Subcutaneous adipose tissue (tissue), 4 donors: ENCODE measurements around the gene ZNF275. TPM values are rescaled to one million over a fixed set of nuclear protein-coding genes. Genes with fewer than 3 reads are reported as not detected.

ENCODE experiments used
- total RNA-seq, 4 donors: library from RNA; depleted of rRNA; stranded (reverse); fragments of >200 nt; gene quantifications; one replicate each; pipeline ENCODE4 v1.1.0, GENCODE V29; 2016
- TF ChIP-seq, protein P1 (sequence below): fragments of 450-650 bp; IDR thresholded peaks from one replicate; pipeline ENCODE4 v1.5.1; 2016; ENCODE audit warnings: low read depth, mild to moderate bottlenecking, control low read depth, antibody characterized with exemption, moderate library complexity

Gene ZNF275
- total RNA-seq, 4 donors from 2014 or later: 8.3 to 30.9 (median 15.9) TPM

DNA sequence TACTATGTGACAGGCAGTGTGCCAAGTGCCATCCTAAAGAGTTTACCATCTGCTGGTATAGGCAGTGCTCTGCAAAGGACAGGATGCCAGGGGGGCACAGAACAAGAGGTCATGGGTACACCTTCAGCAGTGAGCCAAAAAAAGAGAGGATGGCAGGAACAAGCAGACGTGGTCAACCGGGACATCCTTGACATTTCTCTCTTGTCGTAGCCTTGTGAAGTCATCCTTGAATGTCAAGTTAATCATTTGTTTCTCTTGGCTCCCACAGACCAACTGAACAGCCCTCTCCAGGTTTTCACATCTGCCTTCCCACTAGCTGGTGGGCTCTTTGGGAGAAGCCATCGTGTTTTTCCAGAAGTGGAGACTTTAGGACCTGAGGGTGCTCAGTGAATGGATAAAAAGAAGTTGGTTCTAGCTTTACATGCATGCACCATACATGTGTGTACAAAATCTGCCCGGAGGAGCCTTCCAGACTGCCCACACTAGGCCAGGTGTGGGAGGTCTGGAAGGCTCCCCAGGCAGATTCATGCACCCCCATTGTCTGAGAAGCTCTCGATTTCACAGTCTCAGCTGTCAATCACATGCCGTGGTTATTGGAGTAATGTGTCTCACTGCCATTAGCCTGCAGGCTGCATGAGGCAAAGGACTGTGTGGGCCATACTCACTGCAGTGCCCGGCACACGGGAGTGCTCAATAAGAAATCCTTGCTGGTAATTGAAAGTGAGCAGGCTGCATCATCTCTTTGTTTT, 28.8 kb upstream of the ZNF275 start:
- TF ChIP-seq, protein P1, sequence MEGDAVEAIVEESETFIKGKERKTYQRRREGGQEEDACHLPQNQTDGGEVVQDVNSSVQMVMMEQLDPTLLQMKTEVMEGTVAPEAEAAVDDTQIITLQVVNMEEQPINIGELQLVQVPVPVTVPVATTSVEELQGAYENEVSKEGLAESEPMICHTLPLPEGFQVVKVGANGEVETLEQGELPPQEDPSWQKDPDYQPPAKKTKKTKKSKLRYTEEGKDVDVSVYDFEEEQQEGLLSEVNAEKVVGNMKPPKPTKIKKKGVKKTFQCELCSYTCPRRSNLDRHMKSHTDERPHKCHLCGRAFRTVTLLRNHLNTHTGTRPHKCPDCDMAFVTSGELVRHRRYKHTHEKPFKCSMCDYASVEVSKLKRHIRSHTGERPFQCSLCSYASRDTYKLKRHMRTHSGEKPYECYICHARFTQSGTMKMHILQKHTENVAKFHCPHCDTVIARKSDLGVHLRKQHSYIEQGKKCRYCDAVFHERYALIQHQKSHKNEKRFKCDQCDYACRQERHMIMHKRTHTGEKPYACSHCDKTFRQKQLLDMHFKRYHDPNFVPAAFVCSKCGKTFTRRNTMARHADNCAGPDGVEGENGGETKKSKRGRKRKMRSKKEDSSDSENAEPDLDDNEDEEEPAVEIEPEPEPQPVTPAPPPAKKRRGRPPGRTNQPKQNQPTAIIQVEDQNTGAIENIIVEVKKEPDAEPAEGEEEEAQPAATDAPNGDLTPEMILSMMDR: no peak

DNA sequence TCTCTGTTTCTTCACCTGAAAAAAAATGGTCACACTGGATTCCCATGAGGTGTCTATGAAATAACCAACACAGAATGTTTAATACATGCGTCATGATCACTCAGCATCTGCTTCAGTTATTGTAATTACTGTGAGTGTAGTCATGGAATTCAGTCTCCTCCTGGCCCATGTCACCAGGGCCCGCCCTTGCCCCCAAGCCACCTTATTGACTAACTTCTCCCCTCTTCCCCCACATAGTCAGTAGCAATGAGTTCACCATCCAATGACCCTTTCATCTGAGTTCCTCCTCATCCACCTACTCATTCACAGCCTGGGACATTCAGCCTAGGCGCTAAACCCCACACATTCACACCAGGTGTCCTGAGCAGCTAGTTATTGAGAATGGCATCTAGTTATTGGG, 28.0 kb upstream of the ZNF275 start:
- TF ChIP-seq, protein P1: no peak

DNA sequence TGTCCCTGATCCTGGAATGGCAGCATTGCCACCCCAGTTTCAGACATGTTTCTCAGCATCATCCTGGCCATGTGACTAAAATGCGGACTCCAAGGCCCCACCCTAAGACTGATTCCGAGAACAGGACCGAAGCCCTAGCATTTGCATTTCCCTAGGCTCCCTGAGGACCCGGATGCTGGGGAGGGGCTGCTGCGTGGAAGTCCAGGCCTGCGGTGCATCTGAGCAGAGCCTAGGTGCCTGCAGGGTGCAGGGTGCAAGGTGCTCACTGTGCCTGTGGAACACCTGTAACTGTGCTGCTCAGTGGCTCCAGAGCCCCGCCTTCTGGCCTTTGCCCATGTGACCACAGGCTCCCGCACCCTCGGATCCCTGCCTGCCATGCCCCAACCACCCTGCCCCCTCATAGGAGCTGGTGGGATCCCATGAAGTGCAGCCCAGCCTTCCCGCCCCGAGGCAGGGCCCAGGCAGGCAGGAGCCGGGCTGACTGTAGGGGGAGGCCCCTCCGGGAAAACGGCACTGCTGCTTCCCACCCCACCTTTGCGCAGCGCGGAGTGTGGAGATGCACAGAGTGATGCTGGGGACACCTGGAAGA, 27.3 kb upstream of the ZNF275 start:
- TF ChIP-seq, protein P1: no peak

DNA sequence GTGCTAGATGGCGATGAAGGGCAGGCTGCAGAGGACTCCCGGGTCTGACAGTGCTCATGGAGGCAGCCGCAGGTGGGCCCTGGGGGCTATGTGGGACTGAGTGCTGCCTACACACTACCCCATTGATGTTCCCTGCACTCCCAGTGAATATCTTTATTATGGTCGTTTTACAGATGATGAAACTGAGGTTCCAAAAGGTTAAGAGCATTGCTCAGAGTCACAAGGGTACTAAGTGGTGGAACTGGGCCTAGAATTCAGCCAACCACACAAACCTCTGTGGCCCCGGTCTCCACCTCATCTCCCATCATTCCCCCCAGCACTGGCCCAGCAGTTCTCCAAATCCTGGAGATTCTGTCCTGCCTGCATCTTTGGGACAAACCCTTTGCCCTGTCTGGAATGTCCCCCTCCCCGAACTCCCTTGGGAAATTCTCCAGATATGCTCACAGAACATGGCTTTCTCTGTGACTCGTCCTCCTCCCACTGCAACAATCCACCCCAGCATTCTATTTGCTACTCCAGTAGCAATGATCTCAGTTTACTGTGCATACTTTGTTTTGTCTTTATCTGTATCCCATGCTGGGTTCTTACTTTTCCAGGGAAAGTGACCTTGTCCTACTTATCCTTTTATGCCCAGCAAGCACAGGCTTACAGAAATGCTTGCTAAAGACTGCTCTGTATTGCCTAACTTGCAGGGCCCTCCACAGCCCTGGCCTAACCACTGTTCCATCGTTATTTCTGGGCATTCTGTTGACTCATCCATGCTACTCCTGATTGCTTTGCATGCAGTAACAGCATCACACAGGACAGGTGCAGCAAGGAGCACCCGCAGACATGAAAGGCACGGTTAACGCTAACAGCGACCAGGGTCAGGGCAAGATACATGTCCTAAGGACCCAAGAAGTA, 26.4 kb upstream of the ZNF275 start:
- TF ChIP-seq, protein P1: no peak

DNA sequence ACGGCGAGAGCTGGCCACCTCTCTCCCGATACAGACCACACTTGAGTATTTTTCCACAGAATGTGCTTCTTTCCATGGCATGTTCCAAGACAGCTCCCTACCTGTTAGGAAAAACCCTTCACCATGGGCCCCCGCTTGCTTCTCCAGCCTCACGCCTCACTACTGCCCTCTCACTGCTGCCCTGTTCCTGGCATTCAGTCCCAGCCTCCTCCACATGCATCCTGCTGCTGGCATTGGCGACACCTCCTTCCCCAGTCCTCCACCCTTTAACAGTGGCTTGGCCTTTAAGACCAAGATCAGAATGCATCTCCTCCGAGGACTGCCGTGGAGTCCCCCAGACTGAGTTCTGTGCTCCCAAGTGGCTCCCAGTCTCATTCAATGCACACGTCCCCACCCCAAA, 23.1 kb upstream of the ZNF275 start:
- TF ChIP-seq, protein P1: no peak

DNA sequence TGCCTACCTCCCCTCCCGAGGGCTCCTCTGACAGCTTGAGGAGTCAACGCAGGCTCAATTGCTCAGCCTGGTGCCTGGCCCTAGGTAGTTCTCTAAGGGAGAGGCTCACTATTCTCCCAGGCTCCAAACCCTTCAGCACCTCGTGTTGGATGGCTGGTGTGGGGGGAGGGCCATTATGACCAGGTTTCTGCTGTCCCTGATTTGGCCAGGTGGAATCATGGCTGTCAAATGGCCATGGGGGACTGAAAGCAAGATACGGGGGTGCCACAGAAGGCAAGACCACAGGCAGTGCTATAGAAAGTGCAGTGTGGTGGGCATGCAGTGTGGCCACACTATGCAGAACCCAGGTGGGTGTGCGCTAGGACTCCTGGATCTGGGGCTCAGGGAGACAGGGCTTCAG, 21.9 kb upstream of the ZNF275 start:
- TF ChIP-seq, protein P1: no peak

DNA sequence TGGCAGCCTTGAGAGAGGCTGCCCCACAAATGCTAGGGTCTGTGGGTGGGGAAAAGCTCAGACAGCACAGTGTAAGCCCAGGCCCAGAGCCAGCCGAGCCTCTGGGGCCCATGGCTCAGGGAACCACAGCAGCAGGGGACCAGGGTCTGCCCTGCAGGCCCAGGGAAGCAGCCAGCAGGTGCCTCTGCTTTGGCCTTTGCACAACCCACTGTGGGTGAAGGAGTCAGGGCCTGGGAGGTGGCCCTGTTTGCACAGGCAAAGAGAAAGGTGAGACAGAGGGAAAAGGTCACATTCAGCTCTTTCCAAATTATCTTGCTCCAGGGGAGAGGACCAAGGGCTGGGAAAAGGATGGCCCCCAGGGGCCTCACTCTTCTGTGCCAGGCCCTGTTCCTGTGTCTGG, 21.1 kb upstream of the ZNF275 start:
- TF ChIP-seq, protein P1: no peak
